ENCODE results near the gene ALX3.

- TF ChIP-seq CTCF (optimal IDR thresholded peaks at IDR 0.05 in 1 of 3, IDR thresholded peaks at IDR 0.05 in 1 of 3, conservative IDR thresholded peaks at IDR 0.05 in 1 of 3; ENCODE audit: extremely low read depth in 1 of 3, insufficient read depth in 2 of 3, low read length in 3 of 3) (no peak), EZH2 (IDR thresholded peaks at IDR 0.05; ENCODE audit: low read length) (no peak)
Measured at GRCh38 chr1:110034451-110035235, 35.8 kb downstream of the ALX3 start, which contains the start of gene STRIP1.

All from keratinocyte (primary cell).